ENCODE data around the gene CAMTA1. TPM values are rescaled to one million over a fixed set of nuclear protein-coding genes. Genes with fewer than 3 reads are reported as not detected.

CAMTA1 gene
- total RNA-seq, 1 experiment from 2014 or later = 69.5 TPM

- no peak for TF ChIP-seq TCF7L2 (IDR thresholded peaks at IDR 0.05; ENCODE audit: borderline replicate concordance, extremely low read depth, insufficient read depth, insufficient read length)
- TF ChIP-seq EZH2 (IDR thresholded peaks at IDR 0.05) = no peak
- TF ChIP-seq FOSL1 (IDR thresholded peaks at IDR 0.05; ENCODE audit: low read depth) = no peak
- no peak for TF ChIP-seq EGR1 (IDR thresholded peaks at IDR 0.05; ENCODE audit: low read depth)
- no peak for TF ChIP-seq CTCF (IDR thresholded peaks at IDR 0.05 in 2 of 3, conservative IDR thresholded peaks at IDR 0.05 in 1 of 3; ENCODE audit: borderline replicate concordance in 1 of 3, insufficient read depth in 1 of 3, low read depth in 2 of 3, low read length in 2 of 3)
- no peak for TF ChIP-seq RAD21 (IDR thresholded peaks at IDR 0.05; ENCODE audit: low read depth)
- no peak for TF ChIP-seq SIN3A (IDR thresholded peaks at IDR 0.05; ENCODE audit: low read depth)
- TF ChIP-seq EZH2phosphoT487 (IDR thresholded peaks at IDR 0.05; ENCODE audit: borderline replicate concordance) = no peak
- TF ChIP-seq POLR2A (IDR thresholded peaks at IDR 0.05; ENCODE audit: borderline replicate concordance, extremely low read depth, insufficient read depth, insufficient read length) = no peak
- TF ChIP-seq POLR2AphosphoS5 (IDR thresholded peaks at IDR 0.05; ENCODE audit: low read depth, low read length) = no peak
- no peak for TF ChIP-seq ELF1 (IDR thresholded peaks at IDR 0.05; ENCODE audit: borderline replicate concordance, low read depth)
- TF ChIP-seq SRF (IDR thresholded peaks at IDR 0.05; ENCODE audit: low read depth) = no peak
- no peak for TF ChIP-seq ZBTB33 (IDR thresholded peaks at IDR 0.05; ENCODE audit: extremely low read depth, insufficient replicate concordance, low read length)
- TF ChIP-seq REST (IDR thresholded peaks at IDR 0.05; ENCODE audit: low read depth) = no peak
- TF ChIP-seq CEBPB (IDR thresholded peaks at IDR 0.05; ENCODE audit: low read depth) = no peak
- TF ChIP-seq ATF3 (IDR thresholded peaks at IDR 0.05) = no peak
- no peak for TF ChIP-seq ZFX (IDR thresholded peaks at IDR 0.05)
- no peak for TF ChIP-seq YY1 (IDR thresholded peaks at IDR 0.05; ENCODE audit: extremely low read depth, insufficient replicate concordance, low read depth, low read length)
- no peak for TF ChIP-seq SP1 (IDR thresholded peaks at IDR 0.05; ENCODE audit: low read depth)
- no peak for TF ChIP-seq ZNF274 (IDR thresholded peaks at IDR 0.05; ENCODE audit: low read depth, low read length)
- POLR2A ChIA-PET = no interaction called here
- no peaks in the 10 kb centered on the region for H3K36me3 ChIP-seq (ENCODE audit: control insufficient read depth in 1 of 2, insufficient read depth in 2 of 2, low read length in 2 of 2)
- DNase-seq (ENCODE audit: low read depth, low spot score) (no peak), ATAC-seq (no peak)
- H3K4me3 ChIP-seq (replicated peaks in 1 of 2; ENCODE audit: low read depth in 1 of 2, low read length in 2 of 2) = no peak overlapping the region
- H3K9me3 ChIP-seq (ENCODE audit: control insufficient read depth in 1 of 2, insufficient read depth in 1 of 2, low read depth in 1 of 2, low read length in 2 of 2) = no peaks in the 10 kb centered on the region
- no peak overlapping the region for H3K9ac ChIP-seq (ENCODE audit: low read length)
- no peaks in the 10 kb centered on the region for H3K9me2 ChIP-seq (ENCODE audit: insufficient read depth)
- CTCF ChIA-PET = interaction anchor here (0.6 kb wide), 1 partner anchor 8 kb away, joined by 3 read pairs; no protein-coding TSS in a partner anchor
- RAD21 ChIA-PET (ENCODE audit: low non-redundant PET in 1 of 2, low total read pairs in 2 of 2, uncharacterized antibody in 2 of 2, unreplicated experiment in 2 of 2) = no interaction called here
- no peak overlapping the region for H3K27ac ChIP-seq (ENCODE audit: low read depth, low read length)
- no peaks in the 10 kb centered on the region for H3K4me1 ChIP-seq (ENCODE audit: control insufficient read depth in 1 of 2, insufficient read depth in 2 of 2, low read length in 2 of 2)
- H4K20me1 ChIP-seq (ENCODE audit: insufficient read depth) = no peaks in the 10 kb centered on the region
- BruUV-seq (replicated peaks) = no TSS peak
- intact Hi-C loops (cut with micrococcal nuclease) = no loop called here
- H3K27me3 ChIP-seq (ENCODE audit: insufficient read depth, low read length) = no peaks in the 10 kb centered on the region
- no peaks in the 10 kb centered on the region for H3K79me2 ChIP-seq (ENCODE audit: insufficient read depth, low read length)
- no peak overlapping the region for H3K4me2 ChIP-seq (ENCODE audit: low read length)
- no peak overlapping the region for H2AFZ ChIP-seq (ENCODE audit: low read depth, low read length, poor library complexity, severe bottlenecking)
Measured at GRCh38 chr1:6882414-6882813, 97.2 kb downstream of the CAMTA1 start.

Measured in HCT116 (cell line).